ENCODE measurements around the gene ZNF563. TPM values are rescaled to one million over a fixed set of nuclear protein-coding genes. Genes with fewer than 3 reads are reported as not detected.

The ZNF563 gene
- total RNA-seq, 1 experiment from 2014 or later: 4.5 TPM

DNA sequence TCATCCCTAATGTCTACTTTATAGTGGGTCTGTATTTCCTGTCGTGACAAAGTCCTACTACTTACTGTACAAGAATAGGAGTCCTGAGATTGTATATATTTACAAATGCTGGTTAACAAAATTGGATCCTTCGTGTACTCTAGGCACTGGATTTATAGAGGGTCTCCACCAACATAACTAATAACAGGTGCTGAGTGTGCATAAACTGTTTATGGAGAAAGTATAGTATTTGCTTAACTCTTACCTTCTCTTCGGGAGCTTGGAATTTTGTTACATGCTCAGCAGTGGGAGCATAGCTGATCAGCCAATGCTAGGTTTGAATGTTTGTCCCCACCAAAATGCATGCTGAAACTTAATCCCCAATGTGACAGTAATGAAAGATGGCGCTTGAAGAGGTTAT lies 19.9 kb upstream of the ZNF563 start (continued):
- TF ChIP-seq, protein P1, sequence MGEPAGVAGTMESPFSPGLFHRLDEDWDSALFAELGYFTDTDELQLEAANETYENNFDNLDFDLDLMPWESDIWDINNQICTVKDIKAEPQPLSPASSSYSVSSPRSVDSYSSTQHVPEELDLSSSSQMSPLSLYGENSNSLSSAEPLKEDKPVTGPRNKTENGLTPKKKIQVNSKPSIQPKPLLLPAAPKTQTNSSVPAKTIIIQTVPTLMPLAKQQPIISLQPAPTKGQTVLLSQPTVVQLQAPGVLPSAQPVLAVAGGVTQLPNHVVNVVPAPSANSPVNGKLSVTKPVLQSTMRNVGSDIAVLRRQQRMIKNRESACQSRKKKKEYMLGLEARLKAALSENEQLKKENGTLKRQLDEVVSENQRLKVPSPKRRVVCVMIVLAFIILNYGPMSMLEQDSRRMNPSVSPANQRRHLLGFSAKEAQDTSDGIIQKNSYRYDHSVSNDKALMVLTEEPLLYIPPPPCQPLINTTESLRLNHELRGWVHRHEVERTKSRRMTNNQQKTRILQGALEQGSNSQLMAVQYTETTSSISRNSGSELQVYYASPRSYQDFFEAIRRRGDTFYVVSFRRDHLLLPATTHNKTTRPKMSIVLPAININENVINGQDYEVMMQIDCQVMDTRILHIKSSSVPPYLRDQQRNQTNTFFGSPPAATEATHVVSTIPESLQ (CRISPR knock-in tag; IDR thresholded peaks at IDR 0.05): no peak
- TF ChIP-seq JUN (CRISPR knock-in tag; IDR thresholded peaks at IDR 0.05) (no peak), RELA (CRISPR knock-in tag; IDR thresholded peaks at IDR 0.05; ENCODE audit: borderline replicate concordance) (no peak)

DNA sequence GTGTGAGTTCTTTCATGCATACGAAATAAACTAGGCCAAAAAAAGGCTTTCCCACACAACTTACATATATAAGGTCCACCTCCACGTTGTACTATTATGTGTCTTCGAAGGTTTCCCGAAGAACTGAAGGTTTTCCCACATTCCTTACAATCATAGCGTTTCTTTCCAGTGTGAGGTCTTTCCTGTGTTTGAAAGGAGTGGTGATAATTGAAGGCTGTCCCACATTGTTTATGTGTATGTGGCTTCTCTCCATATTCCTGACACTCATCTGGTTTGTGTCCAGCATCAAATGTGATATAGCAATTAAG lies 17.4 kb upstream of the ZNF563 start:
- Mint-ChIP-seq H3K36me3 (peaks cover 71% of the 10 kb centered on the region), H3K4me1 (no peaks in the 10 kb centered on the region), H3K4me3 (no peak overlapping the region), H3K27me3 (ENCODE audit: low read depth) (peaks cover 11% of the 10 kb centered on the region), H3K27ac (no peak overlapping the region), H3K9me3 (peaks cover 79% of the 10 kb centered on the region)
- POLR2A ChIA-PET: no interaction called here
- TF ChIP-seq NR2C2 (CRISPR knock-in tag; IDR thresholded peaks at IDR 0.05): no peak
- TF ChIP-seq TEAD4 (CRISPR knock-in tag; IDR thresholded peaks at IDR 0.05): no peak
- TF ChIP-seq NFE2L1 (CRISPR knock-in tag; IDR thresholded peaks at IDR 0.05): no peak
- TF ChIP-seq ZNF671 (CRISPR knock-in tag; IDR thresholded peaks at IDR 0.05): no peak
- no peak for TF ChIP-seq SMAD4 (CRISPR knock-in tag; IDR thresholded peaks at IDR 0.05)
- no peak for TF ChIP-seq TP53 (CRISPR knock-in tag; IDR thresholded peaks at IDR 0.05)
- no peak for TF ChIP-seq ZNF423 (CRISPR knock-in tag; IDR thresholded peaks at IDR 0.05)
- TF ChIP-seq STAT6 (CRISPR knock-in tag; conservative IDR thresholded peaks at IDR 0.05; ENCODE audit: low read depth): no peak
- no peak for TF ChIP-seq SOX15 (CRISPR knock-in tag; IDR thresholded peaks at IDR 0.05)
- no peak for TF ChIP-seq ARID4B (CRISPR knock-in tag; IDR thresholded peaks at IDR 0.05; ENCODE audit: borderline replicate concordance)
- TF ChIP-seq ETV6 (CRISPR knock-in tag; IDR thresholded peaks at IDR 0.05): no peak
- TF ChIP-seq ZNF512 (CRISPR knock-in tag; IDR thresholded peaks at IDR 0.05; ENCODE audit: borderline replicate concordance): no peak
- no peak for TF ChIP-seq HMGA2 (CRISPR knock-in tag; IDR thresholded peaks at IDR 0.05)
- TF ChIP-seq ZNF219 (CRISPR knock-in tag; IDR thresholded peaks at IDR 0.05; ENCODE audit: borderline replicate concordance): no peak
- no peak for TF ChIP-seq NR3C1 (CRISPR knock-in tag; conservative IDR thresholded peaks at IDR 0.05; ENCODE audit: low read depth)
- TF ChIP-seq OVOL2 (CRISPR knock-in tag; IDR thresholded peaks at IDR 0.05; ENCODE audit: borderline replicate concordance): no peak
- TF ChIP-seq, protein P2, sequence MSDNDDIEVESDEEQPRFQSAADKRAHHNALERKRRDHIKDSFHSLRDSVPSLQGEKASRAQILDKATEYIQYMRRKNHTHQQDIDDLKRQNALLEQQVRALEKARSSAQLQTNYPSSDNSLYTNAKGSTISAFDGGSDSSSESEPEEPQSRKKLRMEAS (CRISPR knock-in tag; IDR thresholded peaks at IDR 0.05): no peak
- no peak for TF ChIP-seq EMX1 (CRISPR knock-in tag; IDR thresholded peaks at IDR 0.05)
- no peak for DNase-seq (ENCODE audit: low spot score)
- ATAC-seq: no peak
- CTCF ChIA-PET: no interaction called here
